ENCODE results near the gene LRRN4CL.

Gene LRRN4CL

DNA sequence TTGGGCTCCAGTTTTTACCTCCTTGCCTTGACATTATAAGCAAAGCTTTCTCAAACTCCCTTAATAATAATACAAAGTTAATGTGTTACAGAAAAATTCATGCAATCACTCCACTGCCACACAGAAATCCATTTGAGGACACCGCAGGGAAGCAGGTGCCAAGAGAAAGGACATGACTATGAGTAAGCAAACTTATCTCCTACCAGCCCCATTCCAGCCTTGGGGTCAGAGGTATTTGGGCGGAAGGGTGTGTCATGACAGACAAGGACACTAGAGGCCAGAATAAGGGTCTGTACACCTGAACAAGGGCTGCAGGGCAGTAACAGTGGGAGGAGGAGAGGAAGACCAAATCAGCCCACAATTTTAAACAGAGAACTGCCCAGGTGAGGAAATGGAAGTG, 24.0 kb upstream of the LRRN4CL start:
- TF ChIP-seq, protein P1, sequence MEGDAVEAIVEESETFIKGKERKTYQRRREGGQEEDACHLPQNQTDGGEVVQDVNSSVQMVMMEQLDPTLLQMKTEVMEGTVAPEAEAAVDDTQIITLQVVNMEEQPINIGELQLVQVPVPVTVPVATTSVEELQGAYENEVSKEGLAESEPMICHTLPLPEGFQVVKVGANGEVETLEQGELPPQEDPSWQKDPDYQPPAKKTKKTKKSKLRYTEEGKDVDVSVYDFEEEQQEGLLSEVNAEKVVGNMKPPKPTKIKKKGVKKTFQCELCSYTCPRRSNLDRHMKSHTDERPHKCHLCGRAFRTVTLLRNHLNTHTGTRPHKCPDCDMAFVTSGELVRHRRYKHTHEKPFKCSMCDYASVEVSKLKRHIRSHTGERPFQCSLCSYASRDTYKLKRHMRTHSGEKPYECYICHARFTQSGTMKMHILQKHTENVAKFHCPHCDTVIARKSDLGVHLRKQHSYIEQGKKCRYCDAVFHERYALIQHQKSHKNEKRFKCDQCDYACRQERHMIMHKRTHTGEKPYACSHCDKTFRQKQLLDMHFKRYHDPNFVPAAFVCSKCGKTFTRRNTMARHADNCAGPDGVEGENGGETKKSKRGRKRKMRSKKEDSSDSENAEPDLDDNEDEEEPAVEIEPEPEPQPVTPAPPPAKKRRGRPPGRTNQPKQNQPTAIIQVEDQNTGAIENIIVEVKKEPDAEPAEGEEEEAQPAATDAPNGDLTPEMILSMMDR (IDR thresholded peaks at IDR 0.05): no peak
- Mint-ChIP-seq H3K27me3 (ENCODE audit: low read depth, poor library complexity) (no peaks in the 10 kb centered on the region), H3K9me3 (no peaks in the 10 kb centered on the region), H3K36me3 (ENCODE audit: low read depth) (peaks cover 78% of the 10 kb centered on the region), H3K27ac (peak overlapping the region; percentile 97), H3K4me1 (peaks cover 36% of the 10 kb centered on the region), H3K4me3 (no peak overlapping the region)
- no peak for DNase-seq

DNA sequence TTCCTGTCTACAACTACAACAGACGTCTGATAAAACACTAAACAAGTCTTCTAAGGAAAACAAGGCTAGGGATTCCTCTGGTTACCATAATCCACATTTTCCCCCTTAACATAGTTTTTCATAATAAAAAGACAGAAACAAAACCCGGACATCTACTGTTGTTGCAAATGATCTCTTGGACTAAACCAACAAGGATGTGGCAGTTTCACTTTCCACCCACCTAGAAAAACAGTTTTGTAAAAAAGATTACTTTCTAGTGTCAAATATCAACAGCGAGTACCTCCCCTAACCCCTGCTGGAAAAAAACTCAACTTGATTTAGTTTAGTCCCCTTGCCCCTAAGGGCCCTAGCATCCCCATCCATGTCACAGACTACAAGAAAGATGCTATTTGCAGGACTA, 23.5 kb upstream of the LRRN4CL start:
- Mint-ChIP-seq H3K4me3 (no peak overlapping the region), H3K27ac (peak overlapping the region; percentile 97), H3K36me3 (ENCODE audit: low read depth) (peaks cover 73% of the 10 kb centered on the region), H3K9me3 (no peaks in the 10 kb centered on the region), H3K27me3 (ENCODE audit: low read depth, poor library complexity) (no peaks in the 10 kb centered on the region), H3K4me1 (peaks cover 41% of the 10 kb centered on the region)
- TF ChIP-seq, protein P1 (IDR thresholded peaks at IDR 0.05): no peak
- DNase-seq: no peak

DNA sequence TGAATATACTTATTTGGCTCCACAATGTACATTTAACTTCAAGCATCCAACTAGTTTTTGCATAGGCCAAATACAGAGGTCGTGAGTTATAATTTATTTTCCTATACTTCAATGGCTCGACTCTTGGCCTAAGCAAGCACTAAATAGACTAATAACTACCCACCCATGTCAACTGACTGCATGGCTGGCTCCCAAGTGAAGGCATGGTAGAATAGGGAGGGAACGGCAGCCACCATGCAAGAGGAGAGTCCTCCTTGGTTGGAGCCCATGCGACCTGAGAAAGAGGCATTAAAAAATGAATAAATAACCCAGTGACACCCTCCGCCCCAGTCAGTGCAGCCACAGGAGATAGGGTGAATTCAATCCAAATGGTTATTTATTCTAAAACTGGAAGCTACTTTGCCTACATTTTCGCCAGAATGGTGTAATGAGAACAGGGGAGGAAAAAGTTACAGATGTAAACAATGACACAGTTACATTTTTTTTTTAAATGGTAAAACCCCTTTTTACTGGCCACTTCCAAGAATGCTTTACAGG, 23.0 kb upstream of the LRRN4CL start:
- H3K4me3 Mint-ChIP-seq: no peak overlapping the region
- TF ChIP-seq, protein P1 (IDR thresholded peaks at IDR 0.05): no peak
- peaks cover 45% of the 10 kb centered on the region for H3K4me1 Mint-ChIP-seq
- no peaks in the 10 kb centered on the region for H3K27me3 Mint-ChIP-seq (ENCODE audit: low read depth, poor library complexity)
- peaks cover 68% of the 10 kb centered on the region for H3K36me3 Mint-ChIP-seq (ENCODE audit: low read depth)
- H3K27ac Mint-ChIP-seq: peak overlapping the region; percentile 24
- no peak for DNase-seq
- H3K9me3 Mint-ChIP-seq: no peaks in the 10 kb centered on the region

DNA sequence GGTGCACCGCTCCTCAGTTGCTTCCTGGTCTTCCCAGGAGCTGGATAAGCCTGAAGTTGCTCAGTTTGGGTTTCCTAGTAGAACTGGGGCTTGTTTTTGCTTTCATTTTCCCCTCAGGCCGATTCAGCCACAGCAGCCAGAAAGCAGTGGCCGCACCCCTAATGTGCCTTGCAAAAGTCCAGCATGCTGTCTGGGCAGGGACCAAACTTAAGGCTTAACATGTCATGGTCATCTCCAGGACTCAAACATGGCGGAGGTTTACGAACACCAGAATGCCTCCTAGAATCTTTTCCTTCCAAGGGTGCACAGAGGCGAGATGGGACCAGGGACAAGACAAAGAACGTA, 20.6 kb upstream of the LRRN4CL start:
- peaks cover 64% of the 10 kb centered on the region for H3K4me1 Mint-ChIP-seq

DNA sequence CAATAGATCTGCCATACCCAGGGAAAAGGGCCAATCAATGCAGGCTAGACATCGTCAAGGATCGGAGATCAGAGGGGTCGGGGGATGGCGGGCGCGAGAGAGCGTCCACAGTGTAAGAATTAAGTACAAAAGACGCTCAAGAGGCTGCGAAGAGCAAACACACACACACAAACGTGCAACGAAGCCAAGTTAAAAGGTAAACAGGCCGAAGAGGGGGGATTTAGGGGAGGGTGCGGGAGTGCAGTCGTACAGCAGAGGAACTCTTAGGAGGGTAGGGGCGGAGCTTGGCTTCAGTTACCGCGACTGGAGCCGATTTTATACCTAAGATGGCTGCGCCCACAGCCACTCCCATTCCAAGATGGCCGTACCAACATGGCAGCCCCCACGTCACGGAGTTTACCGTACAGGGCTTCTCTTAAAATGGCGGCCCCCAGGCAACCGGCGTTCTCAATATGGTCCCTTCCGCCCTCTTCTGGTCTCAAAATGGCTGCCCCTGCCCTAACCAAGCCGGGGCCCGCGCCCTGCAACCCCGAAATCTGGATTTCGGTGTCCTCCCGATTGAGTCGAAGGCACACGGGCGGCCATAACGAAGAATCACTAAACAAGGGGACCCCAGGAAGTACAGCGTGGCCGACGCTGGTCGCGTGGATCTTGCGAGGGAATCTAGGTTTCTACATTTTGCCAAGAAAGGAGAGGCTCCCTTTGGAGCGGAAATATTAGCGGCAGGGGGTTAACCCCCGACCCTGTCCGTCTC, 20.1 kb upstream of the LRRN4CL start:
- Mint-ChIP-seq H3K4me1 (peaks cover 65% of the 10 kb centered on the region), H3K36me3 (ENCODE audit: low read depth) (peaks cover 40% of the 10 kb centered on the region), H3K27me3 (ENCODE audit: low read depth, poor library complexity) (no peaks in the 10 kb centered on the region), H3K27ac (peak overlapping the region; percentile 96), H3K9me3 (no peaks in the 10 kb centered on the region), H3K4me3 (peak overlapping the region; percentile 89)
- TF ChIP-seq, protein P1 (IDR thresholded peaks at IDR 0.05): no peak
- peak; percentile 91 for DNase-seq

More for the DNA sequence above, 20.6 kb upstream of the LRRN4CL start:
- H3K9me3 Mint-ChIP-seq: no peaks in the 10 kb centered on the region
- TF ChIP-seq, protein P1 (IDR thresholded peaks at IDR 0.05): no peak
- peaks cover 45% of the 10 kb centered on the region for H3K36me3 Mint-ChIP-seq (ENCODE audit: low read depth)
- peak overlapping the region; percentile 89 for H3K4me3 Mint-ChIP-seq
- H3K27ac Mint-ChIP-seq: peak overlapping the region; percentile 96
- no peaks in the 10 kb centered on the region for H3K27me3 Mint-ChIP-seq (ENCODE audit: low read depth, poor library complexity)
- DNase-seq: no peak

DNA sequence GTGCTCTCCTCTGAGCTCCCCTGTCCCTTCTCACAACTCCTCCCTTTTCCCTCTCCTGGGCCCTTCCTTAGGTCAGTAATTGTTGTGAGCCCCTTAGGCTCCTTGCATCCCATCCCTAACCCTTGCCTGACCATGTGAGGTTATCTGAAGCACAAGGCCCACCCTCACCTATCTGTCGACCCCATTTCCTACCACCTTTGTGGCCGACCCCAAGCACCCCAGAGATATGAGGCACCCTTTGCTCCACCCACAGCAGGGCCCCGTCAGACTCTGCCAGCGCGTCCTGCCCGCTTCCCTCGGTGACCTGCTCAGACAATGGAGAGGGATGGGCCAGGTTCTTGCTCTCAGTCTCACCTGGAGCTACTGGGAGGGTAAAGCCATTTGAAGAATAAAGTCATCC, 19.5 kb upstream of the LRRN4CL start:
- DNase-seq: no peak
- peaks cover 65% of the 10 kb centered on the region for H3K4me1 Mint-ChIP-seq
- H3K27me3 Mint-ChIP-seq (ENCODE audit: low read depth, poor library complexity): no peaks in the 10 kb centered on the region
- TF ChIP-seq, protein P1 (IDR thresholded peaks at IDR 0.05): no peak
- peak overlapping the region; percentile 89 for H3K4me3 Mint-ChIP-seq
- H3K9me3 Mint-ChIP-seq: no peaks in the 10 kb centered on the region
- H3K36me3 Mint-ChIP-seq (ENCODE audit: low read depth): peaks cover 36% of the 10 kb centered on the region
- peak overlapping the region; percentile 96 for H3K27ac Mint-ChIP-seq
